GM19043 (cell line): ENCODE measurements around the gene MNT.

Experiments
- ATAC-seq: cut with Tn5 transposase; IDR thresholded peaks from one replicate; pipeline ENCODE4 v1.9.1; 2021; ENCODE audit warnings: low read depth; ENCODE audit not compliant: unreplicated experiment

The MNT gene

DNA sequence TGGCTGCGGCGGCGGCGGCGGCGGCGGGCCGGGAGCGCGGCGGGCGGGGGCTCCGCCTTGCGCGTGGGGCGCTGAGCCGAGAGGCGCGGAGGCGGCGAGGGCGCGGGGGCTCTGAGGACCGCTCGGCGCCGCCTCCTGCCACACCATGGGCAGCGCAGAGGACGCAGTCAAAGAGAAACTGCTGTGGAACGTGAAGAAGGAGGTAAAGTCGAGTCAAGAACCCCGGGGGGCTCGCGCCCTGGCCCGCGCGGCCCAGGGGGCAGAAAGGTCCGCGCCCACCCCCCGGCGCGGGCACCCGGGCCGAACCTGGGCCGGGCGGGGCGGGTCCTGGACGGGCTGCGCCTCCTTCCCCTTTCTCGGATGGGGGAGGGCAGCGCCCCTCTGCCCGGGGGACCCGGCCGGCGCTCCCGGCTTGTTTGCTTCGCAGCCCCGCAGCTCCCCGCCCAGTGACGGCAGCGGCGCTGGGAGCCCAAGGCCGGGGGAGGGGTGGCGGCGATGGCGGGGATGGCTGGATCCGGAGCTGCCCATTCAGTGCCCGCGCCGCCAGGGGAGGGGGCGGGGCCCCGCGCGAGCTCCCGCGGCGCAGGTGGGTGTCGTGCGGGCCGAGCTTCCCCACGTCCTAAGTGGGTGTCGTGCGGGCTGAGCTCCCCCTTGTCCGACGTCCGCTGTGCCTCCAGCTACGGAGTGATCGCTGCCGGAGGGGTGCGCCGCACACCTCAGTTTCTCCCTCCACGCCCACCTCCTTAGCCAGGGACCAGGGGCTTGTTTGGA is 63.1 kb downstream of the MNT start:
- ATAC-seq = no peak

DNA sequence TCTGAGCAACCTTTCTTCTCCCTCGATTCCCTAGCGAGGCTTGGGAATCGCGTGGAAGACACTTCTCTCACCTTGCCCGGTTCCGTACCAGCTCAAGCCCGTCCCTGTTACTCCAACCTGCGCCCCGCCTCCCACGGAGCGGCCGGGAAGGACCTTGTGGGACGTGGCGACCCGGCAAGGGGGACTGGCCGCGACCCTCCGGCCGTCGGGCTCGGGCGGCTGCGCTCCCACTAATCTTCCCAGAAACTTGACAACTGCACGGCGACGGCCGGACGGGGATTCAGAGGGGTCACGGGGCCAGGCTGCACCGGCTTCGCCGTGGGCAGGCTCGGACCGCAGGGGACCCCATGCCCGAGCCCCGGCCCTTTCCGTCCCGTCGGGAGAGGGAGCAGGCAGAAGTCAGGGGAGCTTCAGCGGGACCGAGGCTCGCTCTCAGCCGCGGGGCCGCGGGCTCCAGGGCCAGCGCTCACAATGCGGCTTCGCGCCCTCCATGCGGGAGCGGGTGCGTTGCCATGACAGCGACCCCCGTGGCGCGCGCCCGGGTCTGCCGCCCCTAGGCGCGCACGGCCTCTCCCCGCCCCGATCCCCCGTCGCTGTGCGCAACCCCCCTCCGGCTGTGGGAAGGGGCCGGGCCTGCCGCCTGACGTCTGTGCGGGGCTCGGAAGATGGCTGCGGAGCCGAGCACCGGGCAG is 63.9 kb downstream of the MNT start, which contains the start of gene SGSM2:
Gene SGSM2 (plus strand): TSS at position 650 of the 692 bp plus-strand sequence. CDS start 188 bp downstream, outside the sequence.
- no peak for ATAC-seq

DNA sequence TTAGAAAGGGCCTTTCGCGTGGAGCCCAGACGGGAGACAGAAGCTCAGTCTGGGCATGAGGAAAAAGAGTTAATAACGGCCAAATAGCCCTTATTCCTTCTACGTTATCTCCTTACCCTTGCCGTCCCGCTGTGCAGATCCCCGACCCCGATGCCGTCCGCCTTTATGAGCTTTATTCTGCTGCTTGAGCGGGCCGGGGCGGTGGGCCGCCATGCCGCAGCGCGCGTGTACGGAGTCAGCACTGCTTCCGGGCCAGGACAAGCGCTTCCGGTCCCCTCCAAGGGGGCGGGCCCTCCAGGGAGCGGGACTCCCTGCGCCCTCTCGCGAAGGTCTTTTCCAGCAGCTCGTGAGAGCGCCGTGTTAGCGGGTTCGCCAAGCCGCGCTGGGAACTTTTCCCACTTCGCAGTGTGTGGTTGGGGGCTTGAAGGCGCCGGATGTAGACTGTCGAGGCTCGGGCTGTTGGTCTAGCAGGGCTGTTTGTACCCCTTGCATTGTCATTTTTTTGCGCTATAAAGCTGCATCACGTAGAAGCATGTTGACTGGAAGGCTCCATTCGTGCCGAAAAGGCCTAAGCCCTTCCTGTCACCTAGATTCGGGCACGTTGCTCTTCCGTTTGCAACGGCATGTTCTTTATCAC is 64.5 kb downstream of the MNT start, which contains the start of gene TSR1:
Gene TSR1 (minus strand): TSS at position 243 of the 637 bp plus-strand sequence. CDS start 30 bp downstream, at position 213.
- ATAC-seq = peak; percentile 76

DNA sequence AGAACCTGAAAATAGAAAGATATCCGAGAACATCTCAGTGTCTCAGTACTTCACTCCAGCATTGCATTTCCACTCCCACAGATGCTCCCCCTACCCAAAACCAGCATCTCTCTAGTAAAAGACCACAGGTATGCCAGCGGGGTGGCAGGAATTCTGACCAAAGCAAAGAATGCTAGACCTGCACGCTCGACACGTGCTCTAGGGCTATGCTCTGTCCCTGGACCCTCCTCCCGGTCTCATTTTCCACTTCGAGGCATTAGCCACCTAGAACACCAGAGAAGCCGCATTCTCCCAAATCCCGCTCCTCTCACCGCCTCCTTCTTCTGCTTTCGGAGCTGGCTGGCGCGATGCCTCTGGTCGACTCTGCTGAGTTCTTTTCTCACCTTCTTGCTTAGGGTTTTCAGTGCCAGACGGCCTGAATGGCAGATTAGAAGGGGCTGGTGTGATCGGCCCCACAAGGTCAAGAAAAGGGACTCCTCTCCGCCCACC is 65.1 kb downstream of the MNT start:
- ATAC-seq = no peak
